Measurements from ENCODE around the gene PCYT1A. TPM values are rescaled to one million over a fixed set of nuclear protein-coding genes. Genes with fewer than 3 reads are reported as not detected.
"Not testable (repeated sequence)": the region's sequence is repeated elsewhere in the genome, so short reads cannot be mapped to it uniquely, and the experiment has no call there.

The PCYT1A gene
- total RNA-seq, 4 donors from 2014 or later = 55.7 to 62.7 (median 59.3) TPM

DNA sequence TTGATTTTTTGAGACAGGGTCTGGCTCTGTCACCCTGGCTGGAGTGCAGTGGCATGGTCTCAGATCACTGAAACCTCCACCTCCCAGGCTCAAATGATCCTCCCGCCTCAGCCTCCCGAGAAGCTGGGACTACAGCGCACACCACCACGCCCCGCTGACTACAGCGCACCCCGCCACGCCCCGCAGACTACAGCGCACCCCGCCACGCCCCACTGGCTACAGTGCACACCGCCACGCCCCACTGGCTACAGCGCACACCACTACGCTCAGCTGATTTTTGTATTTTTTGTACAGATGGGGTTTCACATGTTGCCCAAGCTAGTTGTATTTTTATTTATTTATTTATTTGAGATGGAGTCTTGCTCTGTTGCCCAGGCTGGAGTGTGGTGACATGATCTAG, 35.6 kb downstream of the PCYT1A start:
- no peak for TF ChIP-seq POLR2A (IDR thresholded peaks at IDR 0.05; ENCODE audit: low read depth)
- no peak for TF ChIP-seq EP300 (IDR thresholded peaks at IDR 0.05)
- TF ChIP-seq POLR2AphosphoS5 (IDR thresholded peaks at IDR 0.05) = no peak
- TF ChIP-seq, protein P1, sequence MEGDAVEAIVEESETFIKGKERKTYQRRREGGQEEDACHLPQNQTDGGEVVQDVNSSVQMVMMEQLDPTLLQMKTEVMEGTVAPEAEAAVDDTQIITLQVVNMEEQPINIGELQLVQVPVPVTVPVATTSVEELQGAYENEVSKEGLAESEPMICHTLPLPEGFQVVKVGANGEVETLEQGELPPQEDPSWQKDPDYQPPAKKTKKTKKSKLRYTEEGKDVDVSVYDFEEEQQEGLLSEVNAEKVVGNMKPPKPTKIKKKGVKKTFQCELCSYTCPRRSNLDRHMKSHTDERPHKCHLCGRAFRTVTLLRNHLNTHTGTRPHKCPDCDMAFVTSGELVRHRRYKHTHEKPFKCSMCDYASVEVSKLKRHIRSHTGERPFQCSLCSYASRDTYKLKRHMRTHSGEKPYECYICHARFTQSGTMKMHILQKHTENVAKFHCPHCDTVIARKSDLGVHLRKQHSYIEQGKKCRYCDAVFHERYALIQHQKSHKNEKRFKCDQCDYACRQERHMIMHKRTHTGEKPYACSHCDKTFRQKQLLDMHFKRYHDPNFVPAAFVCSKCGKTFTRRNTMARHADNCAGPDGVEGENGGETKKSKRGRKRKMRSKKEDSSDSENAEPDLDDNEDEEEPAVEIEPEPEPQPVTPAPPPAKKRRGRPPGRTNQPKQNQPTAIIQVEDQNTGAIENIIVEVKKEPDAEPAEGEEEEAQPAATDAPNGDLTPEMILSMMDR (IDR thresholded peaks at IDR 0.05) = no peak
- 95% methylated on average over 16 of the region's 16 CpGs for WGBS
- no peaks in the 10 kb centered on the region for H3K9me3 ChIP-seq
- intact Hi-C loops (cut with DNase I) = loop anchor here (2.0 kb wide), 1 partner anchor 267 kb away; no protein-coding TSS in a partner anchor
- no peaks in the 10 kb centered on the region for H3K27me3 ChIP-seq
- H3K27ac ChIP-seq (replicated peaks in 1 of 4) = no peak overlapping the region
- no peaks in the 10 kb centered on the region for H3K4me1 ChIP-seq
- H3K36me3 ChIP-seq = peaks cover 25 to 50% (median 35%) of the 10 kb centered on the region in 4 donors
- no peak for DNase-seq (ENCODE audit: extremely low spot score)
- H3K4me3 ChIP-seq = no peak overlapping the region

DNA sequence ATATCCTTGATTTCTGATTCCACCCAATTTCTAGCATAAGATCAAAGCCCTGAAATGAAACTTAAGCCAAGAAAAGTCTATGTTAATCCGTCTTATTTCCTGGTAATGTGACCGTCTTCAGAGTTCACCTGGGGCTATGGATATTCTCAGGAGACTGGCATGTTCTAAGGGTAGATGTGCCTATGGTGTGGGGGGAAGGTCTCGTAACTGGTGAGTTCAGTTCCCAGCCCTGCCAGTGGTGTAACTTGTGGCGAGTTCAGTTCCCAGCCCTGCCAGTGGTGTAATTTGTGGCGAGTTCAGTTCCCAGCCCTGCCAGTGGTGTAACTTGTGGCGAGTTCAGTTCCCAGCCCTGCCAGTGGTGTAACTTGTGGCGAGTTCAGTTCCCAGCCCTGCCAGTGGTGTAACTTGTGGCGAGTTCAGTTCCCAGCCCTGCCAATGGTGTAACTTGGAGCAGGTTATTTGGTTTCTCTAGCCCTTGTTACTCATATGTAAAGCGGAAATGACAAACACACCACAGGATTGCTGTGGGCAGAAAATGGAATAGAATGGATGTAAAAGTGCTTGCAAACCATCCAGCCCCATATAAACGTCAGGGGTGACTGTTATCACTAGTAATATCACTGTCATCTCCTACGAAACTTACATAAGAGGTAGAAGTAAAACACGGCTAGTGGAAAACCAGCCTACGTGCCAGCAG, 40.8 kb downstream of the PCYT1A start:
- H3K4me3 ChIP-seq = no peak overlapping the region
- H3K27me3 ChIP-seq = no peaks in the 10 kb centered on the region
- no peaks in the 10 kb centered on the region for H3K4me1 ChIP-seq
- intact Hi-C loops (cut with DNase I) = no loop called here
- TF ChIP-seq POLR2AphosphoS5 (IDR thresholded peaks at IDR 0.05) (no peak), EP300 (IDR thresholded peaks at IDR 0.05) (no peak), POLR2A (IDR thresholded peaks at IDR 0.05; ENCODE audit: low read depth) (no peak)
- TF ChIP-seq, protein P1 (IDR thresholded peaks at IDR 0.05) = no peak
- H3K36me3 ChIP-seq = peaks cover 32 to 57% (median 48%) of the 10 kb centered on the region in 4 donors
- no peak for DNase-seq (ENCODE audit: extremely low spot score)
- no peaks in the 10 kb centered on the region for H3K9me3 ChIP-seq
- no peak overlapping the region for H3K27ac ChIP-seq (replicated peaks in 1 of 4)
- 87% methylated on average over 11 of the region's 13 CpGs for whole genome bisulfite sequencing

GRCh38 chr3:196244166-196244565, 43.4 kb downstream of the PCYT1A start:
- H3K27ac ChIP-seq (replicated peaks in 1 of 4); DNase-seq (ENCODE audit: extremely low spot score); H3K9me3 ChIP-seq; H3K4me3 ChIP-seq; H3K4me1 ChIP-seq; intact Hi-C loops (cut with DNase I); H3K27me3 ChIP-seq: not testable (repeated sequence)
- peaks cover 53 to 83% (median 72%) of the 10 kb centered on the region in 4 donors for H3K36me3 ChIP-seq
- WGBS = 92% methylated on average over 15 of the region's 34 CpGs

DNA sequence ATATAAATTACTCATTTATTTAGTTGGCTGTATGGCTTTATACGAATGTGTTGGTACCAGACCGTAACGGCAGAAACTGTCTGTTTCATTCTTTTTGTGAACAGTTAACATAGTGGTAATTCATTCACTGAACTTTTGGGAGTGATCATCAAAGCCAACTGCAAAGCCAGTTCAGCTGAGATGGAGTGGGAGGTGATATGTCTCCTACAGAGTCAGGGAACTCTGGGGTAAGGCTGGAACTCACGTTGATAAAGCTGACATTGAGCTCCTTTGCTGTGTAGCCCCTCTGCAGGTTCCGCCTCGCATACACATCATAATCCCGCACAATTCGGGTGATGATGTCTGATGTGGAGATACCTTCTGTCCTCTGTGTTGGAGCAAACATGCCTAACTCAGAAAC, 45.8 kb downstream of the PCYT1A start:
- H3K27ac ChIP-seq (replicated peaks in 1 of 4) = no peak overlapping the region
- H3K4me3 ChIP-seq = no peak overlapping the region
- TF ChIP-seq, protein P1 (IDR thresholded peaks at IDR 0.05) = no peak
- no peak for TF ChIP-seq POLR2AphosphoS5 (IDR thresholded peaks at IDR 0.05)
- TF ChIP-seq EP300 (IDR thresholded peaks at IDR 0.05) = no peak
- no peak for TF ChIP-seq POLR2A (IDR thresholded peaks at IDR 0.05; ENCODE audit: low read depth)
- H3K36me3 ChIP-seq = peaks cover 64 to 87% (median 82%) of the 10 kb centered on the region in 4 donors
- H3K27me3 ChIP-seq = no peaks in the 10 kb centered on the region
- WGBS = 73% methylated on average over 8 of the region's 8 CpGs
- no peaks in the 10 kb centered on the region for H3K4me1 ChIP-seq
- intact Hi-C loops (cut with DNase I) = no loop called here
- no peaks in the 10 kb centered on the region for H3K9me3 ChIP-seq
- DNase-seq (ENCODE audit: extremely low spot score) = no peak

GRCh38 chr3:196240424-196240823, 47.1 kb downstream of the PCYT1A start:
- intact Hi-C loops (cut with DNase I) = no loop called here
- Histone ChIP-seq H3K27me3 (no peaks in the 10 kb centered on the region), H3K36me3 (peaks cover 54 to 75% (median 72%) of the 10 kb centered on the region in 4 donors), H3K27ac (replicated peaks in 1 of 4) (no peak overlapping the region), H3K4me1 (no peaks in the 10 kb centered on the region), H3K9me3 (no peaks in the 10 kb centered on the region), H3K4me3 (no peak overlapping the region)
- 94% methylated on average over 4 of the region's 4 CpGs for WGBS
- no peak for DNase-seq (ENCODE audit: extremely low spot score)
- TF ChIP-seq POLR2AphosphoS5 (IDR thresholded peaks at IDR 0.05) (no peak), POLR2A (IDR thresholded peaks at IDR 0.05; ENCODE audit: low read depth) (no peak), EP300 (IDR thresholded peaks at IDR 0.05) (no peak)
- TF ChIP-seq, protein P1 (IDR thresholded peaks at IDR 0.05) = no peak
